22Rv1 (cell line): ENCODE measurements around the gene DPH1.

Source experiments
- ZFX ChIP-seq: fragments of 450-650 bp; IDR thresholded peaks from 2 replicates; pipeline ENCODE4 v1.6.1; 2017; ENCODE audit warnings: antibody characterized with exemption, borderline replicate concordance
- TF ChIP-seq, protein P1 (sequence below): fragments of 450-650 bp; IDR thresholded peaks from 2 replicates; pipeline ENCODE4 v1.5.1; 2017; ENCODE audit warnings: mild to moderate bottlenecking

DNA sequence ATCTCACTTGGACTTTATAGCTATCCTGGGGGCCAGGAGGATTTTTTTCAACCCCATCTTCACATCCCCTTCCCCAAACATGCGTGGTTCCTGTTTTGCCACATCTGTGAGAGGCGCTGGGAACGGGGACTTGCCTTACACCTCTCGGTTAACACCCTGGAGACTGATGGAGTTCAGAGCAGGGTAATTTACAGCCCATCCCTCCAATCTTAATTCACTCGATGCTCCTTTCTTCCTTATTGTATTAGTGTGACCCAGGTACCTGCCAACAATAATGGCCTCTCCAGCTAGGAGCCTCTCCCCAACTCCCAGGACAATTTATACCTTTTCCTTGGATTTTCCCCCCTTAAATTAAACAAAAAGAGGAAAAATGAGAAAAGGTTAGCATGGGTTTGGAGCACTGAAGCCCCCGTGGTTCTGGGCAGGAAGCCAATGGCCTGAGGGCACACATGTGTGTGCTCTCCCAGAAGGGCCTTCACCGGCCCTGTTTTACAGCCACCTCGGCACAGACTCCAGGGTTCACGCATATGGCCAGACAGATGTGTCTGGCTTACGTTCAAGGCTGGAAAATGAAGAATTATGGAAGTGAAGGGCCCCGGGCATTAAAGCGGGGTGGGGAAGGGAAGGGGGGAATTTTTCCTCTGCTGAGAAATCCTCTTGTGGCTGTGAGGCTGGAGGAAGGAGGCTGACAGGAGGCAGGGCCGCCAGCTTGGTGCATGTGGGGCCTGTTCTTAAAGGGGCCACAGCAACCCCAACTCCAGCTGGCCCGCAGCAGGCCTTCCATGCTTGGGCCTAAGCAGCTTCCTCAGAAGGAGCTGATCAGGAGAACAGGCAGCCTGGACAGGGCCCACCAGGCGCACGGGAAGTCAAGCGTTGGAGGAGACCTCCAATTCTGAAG, 46.4 kb downstream of the DPH1 start:
- TF ChIP-seq, protein P1, sequence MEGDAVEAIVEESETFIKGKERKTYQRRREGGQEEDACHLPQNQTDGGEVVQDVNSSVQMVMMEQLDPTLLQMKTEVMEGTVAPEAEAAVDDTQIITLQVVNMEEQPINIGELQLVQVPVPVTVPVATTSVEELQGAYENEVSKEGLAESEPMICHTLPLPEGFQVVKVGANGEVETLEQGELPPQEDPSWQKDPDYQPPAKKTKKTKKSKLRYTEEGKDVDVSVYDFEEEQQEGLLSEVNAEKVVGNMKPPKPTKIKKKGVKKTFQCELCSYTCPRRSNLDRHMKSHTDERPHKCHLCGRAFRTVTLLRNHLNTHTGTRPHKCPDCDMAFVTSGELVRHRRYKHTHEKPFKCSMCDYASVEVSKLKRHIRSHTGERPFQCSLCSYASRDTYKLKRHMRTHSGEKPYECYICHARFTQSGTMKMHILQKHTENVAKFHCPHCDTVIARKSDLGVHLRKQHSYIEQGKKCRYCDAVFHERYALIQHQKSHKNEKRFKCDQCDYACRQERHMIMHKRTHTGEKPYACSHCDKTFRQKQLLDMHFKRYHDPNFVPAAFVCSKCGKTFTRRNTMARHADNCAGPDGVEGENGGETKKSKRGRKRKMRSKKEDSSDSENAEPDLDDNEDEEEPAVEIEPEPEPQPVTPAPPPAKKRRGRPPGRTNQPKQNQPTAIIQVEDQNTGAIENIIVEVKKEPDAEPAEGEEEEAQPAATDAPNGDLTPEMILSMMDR = no peak
- no peak for TF ChIP-seq ZFX
